Measurements from ENCODE around the gene NUDC.
"Not testable (repeated sequence)": the region's sequence is repeated elsewhere in the genome, so short reads cannot be mapped to it uniquely, and the experiment has no call there.

NUDC gene

DNA sequence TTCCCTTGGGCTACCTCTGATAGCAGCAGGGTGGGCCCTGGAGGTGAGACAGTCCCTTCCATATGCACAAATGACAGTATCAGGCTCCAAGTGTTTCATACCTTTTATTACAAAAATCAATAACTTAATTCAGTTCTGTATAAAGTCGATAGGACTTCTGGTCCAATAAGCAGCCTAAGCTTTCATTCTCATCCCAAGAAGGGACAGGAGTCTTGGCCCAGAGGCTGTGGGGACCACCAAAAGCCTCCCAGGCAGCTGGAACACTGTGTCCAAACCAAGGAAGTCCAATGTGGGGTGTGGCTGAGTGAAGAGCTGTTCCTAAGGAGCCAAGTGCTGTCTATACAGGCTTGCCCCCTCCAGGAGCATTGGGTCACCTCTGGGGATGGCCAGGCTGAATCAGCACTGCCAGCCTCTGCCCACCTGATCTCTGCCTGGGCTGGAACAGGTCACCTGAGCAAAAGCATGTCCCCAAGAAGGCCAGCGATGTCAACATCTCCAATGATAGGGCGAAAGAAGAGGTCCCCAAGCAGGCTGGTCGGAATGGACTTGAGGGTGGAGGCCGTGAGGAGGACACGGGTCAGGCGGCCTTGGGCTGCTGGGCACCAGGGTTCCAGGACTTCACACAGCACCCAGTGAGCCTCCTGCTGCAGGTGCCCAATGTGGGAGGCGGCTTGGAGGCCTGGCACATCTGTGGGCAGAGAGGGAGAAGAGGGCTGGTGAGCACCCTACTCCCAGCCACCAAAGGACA lies 10.0 kb upstream of the NUDC start:
- no peak for DNase-seq (ENCODE audit: low read depth, low spot score)

GRCh38 chr1:26912147-26912490 lies 9.4 kb upstream of the NUDC start:
- DNase-seq (ENCODE audit: low read depth, low spot score) = no peak

DNA sequence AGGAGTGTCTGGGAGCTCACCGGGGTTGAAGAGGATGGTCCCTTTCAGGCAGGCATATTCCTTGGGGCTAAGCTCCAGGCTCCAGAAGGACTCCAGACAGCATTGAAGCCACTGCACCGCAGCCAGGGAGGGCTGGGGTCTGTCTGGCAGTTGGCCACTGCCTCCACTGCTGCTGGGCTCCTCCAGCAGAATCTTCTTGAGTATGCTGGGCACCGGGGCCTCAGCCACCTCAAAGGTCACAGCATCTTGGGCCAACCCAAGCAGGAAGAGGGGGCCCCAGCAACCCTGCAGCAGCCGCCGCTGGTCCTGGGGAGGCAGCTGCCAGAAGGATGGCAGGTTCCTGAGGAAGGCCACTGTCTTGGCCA lies 8.2 kb upstream of the NUDC start:
- no peak for DNase-seq (ENCODE audit: low read depth, low spot score)

DNA sequence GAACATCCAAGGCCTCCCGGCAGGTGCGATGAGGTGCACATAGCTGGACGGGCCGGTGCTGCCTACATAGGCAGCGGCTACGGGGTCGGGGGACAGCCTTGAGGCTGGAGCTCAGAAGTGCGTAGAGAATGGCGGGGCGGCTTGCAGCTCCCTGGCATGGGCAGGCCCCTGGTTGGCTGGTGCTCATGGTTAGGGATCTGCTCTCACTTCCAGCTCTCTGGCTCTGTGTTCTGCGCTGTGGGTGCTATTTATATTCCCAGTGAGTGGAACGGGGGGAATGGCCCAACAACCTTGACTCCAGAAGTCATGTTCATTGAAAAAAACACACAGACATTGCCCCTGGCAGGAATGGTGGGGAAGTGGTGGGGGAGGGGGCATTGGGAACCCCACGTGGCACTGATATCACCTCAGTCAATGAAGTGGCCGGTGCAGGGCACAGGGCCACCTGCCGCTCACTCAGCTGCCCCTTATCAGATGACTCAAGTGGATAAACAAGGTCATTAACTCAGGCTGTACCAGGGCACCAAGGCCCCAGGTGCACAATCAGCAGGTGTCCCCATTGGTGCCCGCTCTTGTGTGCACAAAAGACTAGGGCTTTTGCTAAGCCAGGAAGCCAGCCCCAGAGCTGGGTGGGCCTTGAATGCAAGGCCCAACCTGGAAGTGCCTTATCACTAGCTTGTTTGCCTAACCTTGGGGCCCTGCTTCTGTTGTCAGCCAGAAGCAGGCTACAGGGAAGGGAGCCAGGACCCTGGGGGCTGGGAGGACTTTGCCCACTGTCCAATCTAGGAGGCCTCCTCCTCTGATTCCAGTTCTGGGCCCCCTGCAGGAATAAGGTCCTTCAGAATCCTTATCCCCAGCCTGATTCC lies 7.6 kb upstream of the NUDC start, which contains the start of gene NR0B2:
TSS of gene NR0B2 (minus strand) at position 222 of the 866 bp plus-strand sequence. CDS start at position 187, 35 bp downstream.
- DNase-seq (ENCODE audit: low read depth, low spot score) = no peak

- no peak for DNase-seq (ENCODE audit: low read depth, low spot score)
These were observed 6.2 kb upstream of the NUDC start for GRCh38 chr1:26915204-26915842.

GRCh38 chr1:26921126-26921539 lies 410 bp upstream of the NUDC start:
- no peak for DNase-seq (ENCODE audit: low read depth, low spot score)

- DNase-seq (ENCODE audit: low read depth, low spot score) = no peak
These were observed 837 bp downstream of the NUDC start for GRCh38 chr1:26922431-26922729.

GRCh38 chr1:26922901-26923300 lies 1.4 kb downstream of the NUDC start:
- no peak for DNase-seq (ENCODE audit: low read depth, low spot score)

DNA sequence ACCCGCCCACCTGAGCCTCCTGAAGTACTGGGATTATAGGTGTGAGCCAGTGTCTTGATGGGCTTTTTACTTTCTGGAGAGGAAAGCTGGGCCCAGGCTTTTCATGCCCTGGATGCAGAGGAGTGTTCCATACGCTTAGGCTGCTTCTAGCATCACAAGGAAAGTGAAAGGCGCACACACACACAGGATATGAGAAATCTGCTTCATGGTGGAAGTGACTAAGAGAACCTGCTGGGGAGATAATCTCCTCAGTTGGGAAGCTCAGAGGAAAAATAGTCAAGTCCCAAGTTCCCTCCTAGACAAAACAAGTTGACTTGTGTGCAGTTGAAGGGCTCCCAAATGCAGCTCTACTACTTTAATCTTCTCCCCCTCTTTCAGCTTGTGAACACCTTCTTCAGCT lies 2.2 kb downstream of the NUDC start:
- no peak for DNase-seq (ENCODE audit: low read depth, low spot score)

- DNase-seq (ENCODE audit: low read depth, low spot score) = no peak
These were observed 11.0 kb downstream of the NUDC start for GRCh38 chr1:26932531-26932930.

- no peak for DNase-seq (ENCODE audit: low read depth, low spot score)
These were observed 15.3 kb downstream of the NUDC start for GRCh38 chr1:26936823-26937222.

DNA sequence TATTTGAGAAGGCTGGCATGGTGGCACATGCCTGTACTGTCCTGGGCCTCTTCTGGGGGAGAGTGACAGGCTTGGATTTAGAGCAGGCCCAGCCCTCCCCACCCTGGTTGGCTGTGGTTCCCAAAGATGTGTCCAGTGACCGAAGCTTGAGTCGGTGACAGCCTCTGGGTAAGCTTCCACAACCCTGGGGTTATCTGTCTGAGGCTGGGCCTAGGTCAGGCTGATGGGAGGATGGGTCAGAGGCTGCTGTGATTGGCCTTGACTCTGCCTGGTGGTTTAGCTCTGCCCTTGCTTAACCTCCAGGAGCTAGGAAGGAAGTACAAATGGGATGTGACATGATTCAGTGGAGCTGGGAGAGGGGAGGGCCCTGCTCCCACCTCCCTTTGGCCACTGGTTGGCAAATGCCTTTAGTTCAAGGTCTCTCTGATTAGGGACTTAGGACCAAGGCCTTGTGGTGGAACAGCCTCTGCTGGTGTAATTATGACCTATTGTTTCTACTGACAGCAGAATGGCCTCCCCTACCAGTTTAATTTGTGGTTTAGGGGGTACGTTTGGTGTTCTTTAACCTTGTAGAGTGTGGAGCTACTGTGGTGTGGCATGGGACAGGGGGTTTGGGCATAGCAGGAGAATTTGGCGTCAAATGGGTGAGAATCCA lies 16.6 kb downstream of the NUDC start:
- no peak for DNase-seq (ENCODE audit: low read depth, low spot score)

DNA sequence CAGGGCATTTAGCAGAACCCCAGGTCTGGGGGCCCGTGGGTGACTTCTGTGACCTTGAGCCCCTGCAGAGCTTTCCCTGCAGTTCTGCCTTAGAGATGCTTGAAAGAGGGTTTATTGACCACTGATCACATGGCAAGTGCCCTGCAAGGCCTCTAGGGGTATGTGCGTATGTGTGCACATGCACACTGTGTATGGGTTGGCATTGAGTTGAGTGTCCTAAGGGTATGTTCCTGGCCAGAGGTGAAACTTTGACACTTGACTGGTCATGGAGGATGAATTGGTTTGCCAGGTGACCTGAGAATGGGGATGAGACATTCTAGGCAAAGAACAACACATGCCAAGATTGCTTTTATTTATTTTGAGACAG lies 17.1 kb downstream of the NUDC start:
- no peak for DNase-seq (ENCODE audit: low read depth, low spot score)

GRCh38 chr1:26941311-26941710 lies 19.8 kb downstream of the NUDC start:
- no peak for DNase-seq (ENCODE audit: low read depth, low spot score)

- no peak for DNase-seq (ENCODE audit: low read depth, low spot score)
These were observed 21.1 kb downstream of the NUDC start for GRCh38 chr1:26942656-26943055.

DNA sequence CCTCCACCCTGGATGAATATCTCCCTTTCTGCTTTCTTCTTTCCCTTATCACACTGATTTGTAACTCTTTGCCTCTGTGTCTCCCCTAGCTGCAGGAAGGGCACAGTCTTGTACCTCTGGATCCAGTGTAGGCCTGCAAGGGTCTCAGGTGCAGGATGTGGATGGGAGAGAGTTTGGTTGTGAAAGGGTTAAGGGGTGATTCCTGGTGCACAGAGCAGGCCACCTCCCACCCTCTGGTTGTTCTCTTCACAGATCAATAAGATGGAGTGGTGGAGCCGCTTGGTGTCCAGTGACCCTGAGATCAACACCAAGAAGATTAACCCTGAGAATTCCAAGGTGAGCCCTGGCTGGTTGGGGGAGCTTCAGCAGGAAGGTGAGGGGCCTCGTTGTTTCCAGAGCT lies 23.6 kb downstream of the NUDC start:
- no peak for DNase-seq (ENCODE audit: low read depth, low spot score)

DNA sequence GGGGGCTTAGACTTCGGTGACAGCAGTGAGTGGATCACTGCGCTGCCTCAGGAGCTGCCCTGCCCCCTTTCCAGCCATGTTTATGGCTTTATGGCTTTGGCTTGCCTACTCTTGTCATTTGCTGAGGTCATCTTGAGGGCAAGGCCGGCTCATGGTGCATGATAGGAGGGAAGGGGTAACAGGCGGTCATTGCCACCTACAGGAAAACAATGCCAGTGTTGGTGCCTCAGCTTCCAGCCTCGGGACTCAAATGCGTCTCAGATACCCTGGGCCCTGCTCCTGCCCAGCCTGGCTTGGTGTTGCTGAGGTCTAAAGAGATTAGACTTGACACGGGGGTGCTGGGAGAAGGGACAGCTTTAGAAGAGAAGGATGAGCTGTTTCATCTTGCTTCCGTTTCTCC lies 24.2 kb downstream of the NUDC start:
- DNase-seq (ENCODE audit: low read depth, low spot score) = no peak

GRCh38 chr1:26946270-26946669 lies 24.7 kb downstream of the NUDC start:
- DNase-seq (ENCODE audit: low read depth, low spot score) = no peak

DNA sequence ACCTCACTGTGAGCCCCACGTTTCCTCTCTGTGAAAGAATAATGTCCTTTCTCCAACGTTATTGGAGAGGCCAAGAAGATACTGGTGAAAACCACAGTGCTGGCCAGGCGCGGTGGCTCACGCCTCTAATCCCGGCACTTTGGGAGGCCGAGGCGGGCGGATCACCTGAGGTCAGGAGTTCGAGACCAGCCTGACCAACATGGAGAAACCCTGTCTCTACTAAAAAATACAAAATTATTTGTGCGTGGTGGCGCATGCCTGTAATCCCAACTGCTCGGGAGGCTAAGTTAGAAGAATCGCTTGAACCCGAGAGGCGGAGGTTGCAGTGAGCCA lies 27.1 kb downstream of the NUDC start:
- DNase-seq (ENCODE audit: low read depth, low spot score) = not testable (repeated sequence)

- no peak for DNase-seq (ENCODE audit: low read depth, low spot score)
These were observed 27.9 kb downstream of the NUDC start for GRCh38 chr1:26949266-26949925.

- no peak for DNase-seq (ENCODE audit: low read depth, low spot score)
These were observed 28.4 kb downstream of the NUDC start for GRCh38 chr1:26949926-26950319.

DNA sequence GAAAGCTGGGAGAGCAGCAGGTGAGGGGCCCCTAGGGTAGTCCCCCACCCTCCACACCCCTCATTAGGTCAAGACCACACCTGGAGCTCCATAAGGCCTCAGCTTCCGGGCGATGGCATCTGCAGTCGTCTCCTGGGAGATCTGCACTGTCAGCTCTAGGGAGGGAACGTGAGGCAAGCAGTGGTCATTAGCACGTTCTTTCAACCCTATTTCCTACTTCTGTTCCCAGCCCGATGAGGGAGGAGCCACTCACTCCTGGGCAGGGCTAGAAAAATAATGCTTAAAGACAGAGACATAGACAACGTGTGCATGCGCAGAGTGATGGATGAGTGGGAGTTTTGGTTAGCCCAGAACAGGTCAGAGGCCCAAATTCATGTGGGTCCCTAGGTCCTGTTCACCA lies 29.1 kb downstream of the NUDC start:
- DNase-seq (ENCODE audit: low read depth, low spot score) = no peak
